Type B pancreatic cell (in vitro differentiated cells): ENCODE measurements around the gene TXNRD1. TPM values are rescaled to one million over a fixed set of nuclear protein-coding genes. Genes with fewer than 3 reads are reported as not detected.
A peak's percentile ranks its signal among the peaks of the same experiment; 100 is the strongest.

ENCODE experiments used
- DNase-seq: peaks from one replicate; pipeline ENCODE4 v3.0.0; 2021; ENCODE audit warnings: mixed read lengths; ENCODE audit not compliant: unreplicated experiment; ENCODE audit errors: extremely low spot score
- H3K27ac Mint-ChIP-seq: 2 replicates; pipeline ENCODE4 v1.8.0; 2021; ENCODE audit warnings: mild to moderate bottlenecking, mixed read lengths
- H3K27me3 Mint-ChIP-seq: 2 replicates; pipeline ENCODE4 v1.8.0; 2021; ENCODE audit warnings: mixed read lengths
- H3K36me3 Mint-ChIP-seq: 2 replicates; pipeline ENCODE4 v1.8.0; 2021; ENCODE audit warnings: mixed read lengths
- H3K4me1 Mint-ChIP-seq: one replicate; pipeline ENCODE4 v1.8.0; 2021; ENCODE audit warnings: mixed read lengths; ENCODE audit not compliant: unreplicated experiment
- H3K4me3 Mint-ChIP-seq: 2 replicates; pipeline ENCODE4 v1.8.0; 2021; ENCODE audit warnings: mild to moderate bottlenecking, mixed read lengths
- H3K9me3 Mint-ChIP-seq: 2 replicates; pipeline ENCODE4 v1.8.0; 2021; ENCODE audit warnings: mixed read lengths
- total RNA-seq: library from RNA; stranded (reverse); gene quantifications from 2 replicates; pipeline ENCODE4 v1.2.1, GENCODE V29; 2021; ENCODE audit warnings: low replicate concordance
- TF ChIP-seq, protein P1 (sequence below): fragments of 200-600 bp; sonication (generic); conservative IDR thresholded peaks from 2 replicates; pipeline ENCODE4 v1.5.0; 2021; ENCODE audit warnings: antibody characterized with exemption, mild to moderate bottlenecking

The TXNRD1 gene
- total RNA-seq, 1 donor from 2014 or later: 94.7 TPM

DNA sequence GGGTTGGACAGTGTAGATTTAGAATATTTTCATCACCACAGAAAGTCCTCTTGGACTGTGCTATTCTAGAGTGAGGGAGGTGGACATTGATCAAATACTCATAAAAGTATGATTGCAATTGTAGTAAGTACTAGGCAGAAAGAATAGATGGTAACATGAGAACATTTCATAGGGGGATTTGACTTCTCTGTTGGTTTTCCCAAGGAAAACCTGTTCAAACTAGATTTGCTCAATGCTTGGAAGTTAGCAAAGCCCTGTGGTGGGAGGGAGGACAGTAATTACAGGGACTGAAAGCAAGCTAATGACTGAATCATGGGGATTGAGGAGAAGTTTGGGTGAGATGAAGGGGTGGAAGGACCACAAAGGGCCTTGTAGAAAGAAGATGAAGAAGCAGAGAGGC, 63.6 kb downstream of the TXNRD1 start:
- no peaks in the 10 kb centered on the region for H3K36me3 Mint-ChIP-seq
- H3K27ac Mint-ChIP-seq: no peak overlapping the region
- no peaks in the 10 kb centered on the region for H3K27me3 Mint-ChIP-seq
- no peak for DNase-seq
- TF ChIP-seq, protein P1, sequence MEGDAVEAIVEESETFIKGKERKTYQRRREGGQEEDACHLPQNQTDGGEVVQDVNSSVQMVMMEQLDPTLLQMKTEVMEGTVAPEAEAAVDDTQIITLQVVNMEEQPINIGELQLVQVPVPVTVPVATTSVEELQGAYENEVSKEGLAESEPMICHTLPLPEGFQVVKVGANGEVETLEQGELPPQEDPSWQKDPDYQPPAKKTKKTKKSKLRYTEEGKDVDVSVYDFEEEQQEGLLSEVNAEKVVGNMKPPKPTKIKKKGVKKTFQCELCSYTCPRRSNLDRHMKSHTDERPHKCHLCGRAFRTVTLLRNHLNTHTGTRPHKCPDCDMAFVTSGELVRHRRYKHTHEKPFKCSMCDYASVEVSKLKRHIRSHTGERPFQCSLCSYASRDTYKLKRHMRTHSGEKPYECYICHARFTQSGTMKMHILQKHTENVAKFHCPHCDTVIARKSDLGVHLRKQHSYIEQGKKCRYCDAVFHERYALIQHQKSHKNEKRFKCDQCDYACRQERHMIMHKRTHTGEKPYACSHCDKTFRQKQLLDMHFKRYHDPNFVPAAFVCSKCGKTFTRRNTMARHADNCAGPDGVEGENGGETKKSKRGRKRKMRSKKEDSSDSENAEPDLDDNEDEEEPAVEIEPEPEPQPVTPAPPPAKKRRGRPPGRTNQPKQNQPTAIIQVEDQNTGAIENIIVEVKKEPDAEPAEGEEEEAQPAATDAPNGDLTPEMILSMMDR: no peak
- H3K9me3 Mint-ChIP-seq: no peaks in the 10 kb centered on the region
- no peak overlapping the region for H3K4me3 Mint-ChIP-seq
- no peaks in the 10 kb centered on the region for H3K4me1 Mint-ChIP-seq

DNA sequence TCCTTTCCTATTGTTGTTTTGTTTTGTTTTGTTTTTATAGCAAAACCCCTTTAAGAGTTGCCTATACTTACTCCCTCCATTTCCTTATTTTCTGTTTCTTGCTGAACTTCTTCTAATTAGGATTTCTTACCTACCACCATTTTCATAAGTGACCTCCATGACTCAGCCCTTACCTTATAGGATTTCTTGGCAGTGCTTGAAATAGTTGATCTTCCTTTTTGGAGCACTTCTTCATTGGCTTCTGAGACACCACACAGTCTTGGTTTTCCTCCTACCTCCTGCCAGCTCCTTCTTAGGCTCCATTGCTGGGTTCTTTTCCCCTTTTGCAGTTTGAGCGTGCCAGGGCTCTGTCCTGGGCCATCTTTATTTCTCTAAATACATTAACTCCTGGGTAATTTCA, 64.5 kb downstream of the TXNRD1 start:
- Mint-ChIP-seq H3K27me3 (no peaks in the 10 kb centered on the region), H3K4me3 (no peak overlapping the region), H3K9me3 (no peaks in the 10 kb centered on the region), H3K36me3 (no peaks in the 10 kb centered on the region), H3K27ac (no peak overlapping the region), H3K4me1 (no peaks in the 10 kb centered on the region)
- no peak for DNase-seq
- TF ChIP-seq, protein P1: no peak

GRCh38 chr12:104280717-104281458, 65.3 kb downstream of the TXNRD1 start:
- H3K27ac Mint-ChIP-seq: peak overlapping the region; percentile 62
- TF ChIP-seq, protein P1: no peak

GRCh38 chr12:104281636-104282035, 66.1 kb downstream of the TXNRD1 start:
- no peaks in the 10 kb centered on the region for H3K9me3 Mint-ChIP-seq
- DNase-seq: no peak
- H3K4me1 Mint-ChIP-seq: peaks cover 7% of the 10 kb centered on the region
- H3K27ac Mint-ChIP-seq: no peak overlapping the region
- no peaks in the 10 kb centered on the region for H3K36me3 Mint-ChIP-seq
- H3K4me3 Mint-ChIP-seq: no peak overlapping the region
- TF ChIP-seq, protein P1: no peak
- H3K27me3 Mint-ChIP-seq: no peaks in the 10 kb centered on the region

More at GRCh38 chr12:104280717-104281458, 65.3 kb downstream of the TXNRD1 start:
- H3K36me3 Mint-ChIP-seq: no peaks in the 10 kb centered on the region
- no peaks in the 10 kb centered on the region for H3K9me3 Mint-ChIP-seq
- H3K4me3 Mint-ChIP-seq: no peak overlapping the region
- peaks cover 4% of the 10 kb centered on the region for H3K4me1 Mint-ChIP-seq
- no peak for DNase-seq
- H3K27me3 Mint-ChIP-seq: no peaks in the 10 kb centered on the region

- Mint-ChIP-seq H3K36me3 (no peaks in the 10 kb centered on the region), H3K27ac (no peak overlapping the region), H3K4me3 (no peak overlapping the region), H3K4me1 (peaks cover 7% of the 10 kb centered on the region), H3K27me3 (no peaks in the 10 kb centered on the region), H3K9me3 (no peaks in the 10 kb centered on the region)
- TF ChIP-seq, protein P1: no peak
- DNase-seq: no peak
Observed at GRCh38 chr12:104282109-104282508, 66.5 kb downstream of the TXNRD1 start.
